ENCODE measurements around the gene PHETA2.

The PHETA2 gene, protein sequence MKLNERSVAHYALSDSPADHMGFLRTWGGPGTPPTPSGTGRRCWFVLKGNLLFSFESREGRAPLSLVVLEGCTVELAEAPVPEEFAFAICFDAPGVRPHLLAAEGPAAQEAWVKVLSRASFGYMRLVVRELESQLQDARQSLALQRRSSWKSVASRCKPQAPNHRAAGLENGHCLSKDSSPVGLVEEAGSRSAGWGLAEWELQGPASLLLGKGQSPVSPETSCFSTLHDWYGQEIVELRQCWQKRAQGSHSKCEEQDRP

DNA sequence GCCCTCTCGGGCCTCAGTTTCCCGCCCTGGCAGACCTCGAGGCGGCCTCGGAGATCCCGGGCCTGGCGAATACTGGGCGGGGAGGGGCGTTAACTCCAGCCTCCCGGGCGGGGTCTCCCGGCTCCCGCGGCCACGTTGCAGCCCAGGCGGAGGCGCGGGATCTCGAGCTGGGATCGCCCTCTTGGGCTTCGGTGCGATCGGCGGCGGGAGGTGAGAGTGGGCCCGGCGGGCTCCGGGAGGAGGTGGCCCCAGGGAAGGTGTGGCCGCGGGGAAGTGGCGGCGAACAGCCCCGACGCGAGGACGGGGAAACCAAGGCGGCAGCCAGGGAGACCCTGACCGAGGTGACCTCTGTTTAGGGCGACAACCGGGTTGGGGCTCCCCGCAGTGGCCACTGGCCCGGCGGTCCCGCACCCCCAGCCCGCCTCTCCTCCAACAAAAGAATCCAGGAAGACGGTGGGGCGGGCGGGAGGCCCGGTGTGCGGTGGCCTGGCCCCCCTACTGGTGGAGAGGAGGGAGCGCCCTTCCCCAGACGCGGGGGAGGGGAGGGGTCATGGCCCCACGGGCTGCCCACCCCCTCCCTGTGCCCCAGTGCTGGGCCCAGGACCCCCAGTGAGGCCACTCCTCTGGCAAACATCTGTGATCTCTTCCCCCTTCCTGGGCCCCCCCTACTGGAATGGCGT, at the start of gene PHETA2:
Gene PHETA2 (plus strand): TSS at position 117 of the 680 bp plus-strand sequence. CDS start 3,046 bp downstream, outside the sequence.
- Histone ChIP-seq H3K4me1 (ENCODE audit: control insufficient read depth, insufficient read depth, low read length) (peaks cover 54% of the 10 kb centered on the region), H3K27me3 (ENCODE audit: control insufficient read depth, insufficient read depth, low read length) (no peaks in the 10 kb centered on the region), H3K9ac (ENCODE audit: low read length) (peak within 1 kb of the TSS; percentile 95), H3K9me3 (ENCODE audit: control insufficient read depth, low read length) (no peaks in the 10 kb centered on the region), H3K4me3 (ENCODE audit: low read length) (peak within 1 kb of the TSS; percentile 88), H3K36me3 (ENCODE audit: control insufficient read depth, insufficient read depth, low read length) (peaks cover 4% of the 10 kb centered on the region)

DNA sequence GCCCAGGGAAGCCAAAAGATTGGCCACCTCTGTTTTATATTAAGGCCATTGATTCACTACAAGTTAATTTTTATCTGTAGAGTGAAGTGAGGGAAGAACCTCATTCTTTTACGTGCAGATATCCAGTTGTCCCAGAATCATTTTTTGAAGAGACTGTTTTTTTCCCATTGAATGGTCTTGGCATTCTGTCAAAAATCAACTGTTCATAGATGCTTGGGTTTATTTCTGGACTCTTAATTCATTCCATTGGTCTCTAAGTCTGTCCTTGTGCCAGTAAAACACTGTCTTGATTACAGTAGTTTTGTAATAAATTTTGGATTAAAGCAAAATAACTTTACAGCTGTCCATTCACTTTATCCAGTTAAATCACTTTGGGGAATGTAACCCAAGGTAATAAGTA, 48.6 kb upstream of the PHETA2 start:
- H3K36me3 ChIP-seq (ENCODE audit: control insufficient read depth, insufficient read depth, low read length) = no peaks in the 10 kb centered on the region
- H3K9ac ChIP-seq (ENCODE audit: low read length) = no peak overlapping the region
- H3K4me3 ChIP-seq (ENCODE audit: low read length) = no peak overlapping the region
- no peaks in the 10 kb centered on the region for H3K27me3 ChIP-seq (ENCODE audit: control insufficient read depth, insufficient read depth, low read length)
- H3K9me3 ChIP-seq (ENCODE audit: control insufficient read depth, low read length) = no peaks in the 10 kb centered on the region
- H3K4me1 ChIP-seq (ENCODE audit: control insufficient read depth, insufficient read depth, low read length) = peaks cover 11% of the 10 kb centered on the region

DNA sequence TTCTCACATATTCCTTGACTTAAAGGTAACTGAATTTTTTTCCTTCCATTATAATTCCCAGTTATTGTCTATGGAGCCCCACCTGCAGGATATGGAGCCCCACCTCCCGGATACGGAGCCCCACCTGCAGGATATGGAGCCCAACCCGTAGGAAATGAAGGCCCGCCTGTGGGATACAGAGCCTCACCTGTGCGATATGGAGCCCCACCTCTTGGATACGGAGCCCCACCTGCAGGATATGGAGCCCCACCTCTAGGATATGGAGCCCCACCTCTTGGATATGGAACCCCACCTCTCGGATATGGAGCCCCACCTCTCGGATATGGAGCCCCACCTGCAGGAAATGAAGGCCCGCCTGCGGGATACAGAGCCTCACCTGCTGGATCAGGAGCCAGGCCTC, 47.3 kb upstream of the PHETA2 start:
- H3K27me3 ChIP-seq (ENCODE audit: control insufficient read depth, insufficient read depth, low read length) = no peaks in the 10 kb centered on the region
- H3K36me3 ChIP-seq (ENCODE audit: control insufficient read depth, insufficient read depth, low read length) = no peaks in the 10 kb centered on the region
- H3K9me3 ChIP-seq (ENCODE audit: control insufficient read depth, low read length) = no peaks in the 10 kb centered on the region
- peaks cover 11% of the 10 kb centered on the region for H3K4me1 ChIP-seq (ENCODE audit: control insufficient read depth, insufficient read depth, low read length)
- no peak overlapping the region for H3K4me3 ChIP-seq (ENCODE audit: low read length)
- H3K9ac ChIP-seq (ENCODE audit: low read length) = no peak overlapping the region

DNA sequence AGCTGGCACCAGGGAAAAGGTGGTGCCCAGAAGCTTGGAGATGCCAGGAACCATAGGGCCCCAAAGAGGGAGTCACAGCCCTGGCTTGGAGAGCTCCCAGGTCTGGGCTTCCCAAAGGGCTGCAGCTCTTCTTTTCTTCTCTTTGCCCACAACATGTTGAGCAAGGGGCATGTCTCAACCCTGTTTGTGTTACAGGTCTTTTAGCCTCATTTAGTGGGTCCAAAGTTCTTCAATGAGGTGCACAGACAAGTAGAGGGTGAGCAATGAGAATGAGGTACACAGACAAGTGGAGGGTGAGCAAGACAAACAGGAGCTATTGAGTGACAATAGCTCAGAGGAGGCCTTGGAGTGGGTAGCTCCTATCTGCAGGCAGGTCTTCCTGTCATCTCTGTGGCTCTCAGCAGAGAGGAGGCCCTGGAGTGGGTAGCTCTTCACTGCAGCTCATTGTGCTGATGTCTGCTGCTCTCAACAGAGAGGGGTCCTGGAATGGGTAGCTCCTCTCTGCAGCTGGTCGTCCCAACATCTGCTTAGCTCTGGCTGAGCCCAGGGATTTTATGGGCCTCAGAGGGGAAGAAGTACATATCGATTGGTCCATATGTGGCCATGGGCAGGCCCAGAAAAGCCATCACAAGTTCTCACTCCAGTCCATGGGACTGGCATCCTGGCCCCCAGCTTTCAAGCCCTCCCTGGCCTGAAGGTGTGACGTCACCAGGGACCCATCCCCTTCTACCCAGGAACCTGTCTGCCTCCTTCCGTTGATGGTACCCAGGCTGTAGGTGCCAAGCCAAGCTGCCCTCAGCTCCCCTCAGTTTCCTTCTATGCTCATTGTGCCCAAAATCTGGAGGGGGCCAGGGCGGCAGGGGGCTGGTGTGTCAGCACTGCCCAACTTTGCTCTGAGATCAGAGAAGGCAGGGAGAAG, 40.5 kb upstream of the PHETA2 start:
- Histone ChIP-seq H3K9me3 (ENCODE audit: control insufficient read depth, low read length) (no peaks in the 10 kb centered on the region), H3K9ac (ENCODE audit: low read length) (no peak overlapping the region), H3K4me3 (ENCODE audit: low read length) (no peak overlapping the region)

DNA sequence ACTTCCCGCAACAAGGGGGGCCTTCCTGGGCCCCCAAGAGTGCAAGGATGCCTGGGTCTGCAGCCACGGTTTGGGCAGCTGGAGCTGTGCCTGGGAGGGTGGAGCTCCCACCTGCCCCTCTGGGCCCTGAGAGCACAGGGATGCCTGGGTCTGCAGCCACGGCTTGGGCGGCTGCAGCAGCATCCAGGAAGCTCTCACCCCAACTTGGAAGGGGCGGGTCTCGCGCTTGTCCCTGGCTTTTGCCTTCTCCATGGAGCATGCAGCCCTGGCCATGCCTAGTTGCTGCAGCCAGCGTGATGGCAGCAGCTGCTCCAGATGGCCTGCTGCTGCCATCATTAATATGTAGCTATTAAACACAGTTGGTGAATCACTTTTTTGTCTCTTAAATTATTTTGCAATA, 38.8 kb upstream of the PHETA2 start:
- Histone ChIP-seq H3K27me3 (ENCODE audit: control insufficient read depth, insufficient read depth, low read length) (no peaks in the 10 kb centered on the region), H3K9ac (ENCODE audit: low read length) (no peak overlapping the region), H3K36me3 (ENCODE audit: control insufficient read depth, insufficient read depth, low read length) (no peaks in the 10 kb centered on the region), H3K4me1 (ENCODE audit: control insufficient read depth, insufficient read depth, low read length) (no peaks in the 10 kb centered on the region), H3K4me3 (ENCODE audit: low read length) (no peak overlapping the region), H3K9me3 (ENCODE audit: control insufficient read depth, low read length) (no peaks in the 10 kb centered on the region)

More for the DNA sequence above, 40.5 kb upstream of the PHETA2 start:
- Histone ChIP-seq H3K4me1 (ENCODE audit: control insufficient read depth, insufficient read depth, low read length) (no peaks in the 10 kb centered on the region), H3K27me3 (ENCODE audit: control insufficient read depth, insufficient read depth, low read length) (no peaks in the 10 kb centered on the region), H3K36me3 (ENCODE audit: control insufficient read depth, insufficient read depth, low read length) (no peaks in the 10 kb centered on the region)

DNA sequence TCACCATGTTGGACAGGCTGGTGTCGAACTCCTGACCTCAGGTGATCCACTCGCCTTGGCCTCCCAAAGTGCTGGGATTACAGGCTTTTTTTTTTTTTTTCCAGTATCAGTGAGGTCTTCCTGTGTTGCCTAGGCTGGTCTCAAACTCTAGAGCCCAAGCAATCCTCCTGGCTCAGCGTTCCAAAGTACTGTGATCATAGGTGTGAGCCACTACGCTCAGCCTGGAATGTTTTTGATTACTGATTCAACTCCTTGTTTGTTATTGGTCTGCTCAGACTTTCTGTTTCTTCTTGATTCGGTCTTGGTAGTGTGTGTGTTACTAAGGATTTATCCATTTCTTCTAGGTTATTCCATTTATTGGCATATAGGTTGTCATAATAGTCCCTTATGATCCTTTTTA, 34.8 kb upstream of the PHETA2 start:
- no peaks in the 10 kb centered on the region for H3K27me3 ChIP-seq (ENCODE audit: control insufficient read depth, insufficient read depth, low read length)
- no peak overlapping the region for H3K4me3 ChIP-seq (ENCODE audit: low read length)
- H3K4me1 ChIP-seq (ENCODE audit: control insufficient read depth, insufficient read depth, low read length) = no peaks in the 10 kb centered on the region
- H3K9ac ChIP-seq (ENCODE audit: low read length) = no peak overlapping the region
- no peaks in the 10 kb centered on the region for H3K9me3 ChIP-seq (ENCODE audit: control insufficient read depth, low read length)
- H3K36me3 ChIP-seq (ENCODE audit: control insufficient read depth, insufficient read depth, low read length) = no peaks in the 10 kb centered on the region

DNA sequence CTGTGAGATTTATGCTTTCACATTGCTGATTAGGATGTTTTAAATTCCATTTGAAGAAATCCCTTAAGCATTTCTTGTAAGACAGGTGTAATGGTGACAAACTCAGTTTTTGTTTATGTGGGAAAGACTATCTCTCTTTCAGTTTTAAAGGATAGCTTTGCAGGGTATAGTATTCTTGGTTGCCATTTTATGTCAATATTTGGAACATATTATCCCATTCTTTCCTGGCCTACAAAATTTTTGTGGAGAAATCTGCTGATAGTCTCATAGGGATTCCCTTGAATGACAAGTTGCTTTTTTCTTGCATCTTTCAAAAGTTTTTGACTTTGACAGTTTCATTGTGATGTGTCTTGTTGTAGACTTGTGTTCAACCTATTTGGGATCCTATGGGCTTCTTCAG, 32.3 kb upstream of the PHETA2 start:
- H3K4me1 ChIP-seq (ENCODE audit: control insufficient read depth, insufficient read depth, low read length) = no peaks in the 10 kb centered on the region
- no peak overlapping the region for H3K9ac ChIP-seq (ENCODE audit: low read length)
- H3K9me3 ChIP-seq (ENCODE audit: control insufficient read depth, low read length) = no peaks in the 10 kb centered on the region
- H3K27me3 ChIP-seq (ENCODE audit: control insufficient read depth, insufficient read depth, low read length) = no peaks in the 10 kb centered on the region
- H3K4me3 ChIP-seq (ENCODE audit: low read length) = no peak overlapping the region
- no peaks in the 10 kb centered on the region for H3K36me3 ChIP-seq (ENCODE audit: control insufficient read depth, insufficient read depth, low read length)

DNA sequence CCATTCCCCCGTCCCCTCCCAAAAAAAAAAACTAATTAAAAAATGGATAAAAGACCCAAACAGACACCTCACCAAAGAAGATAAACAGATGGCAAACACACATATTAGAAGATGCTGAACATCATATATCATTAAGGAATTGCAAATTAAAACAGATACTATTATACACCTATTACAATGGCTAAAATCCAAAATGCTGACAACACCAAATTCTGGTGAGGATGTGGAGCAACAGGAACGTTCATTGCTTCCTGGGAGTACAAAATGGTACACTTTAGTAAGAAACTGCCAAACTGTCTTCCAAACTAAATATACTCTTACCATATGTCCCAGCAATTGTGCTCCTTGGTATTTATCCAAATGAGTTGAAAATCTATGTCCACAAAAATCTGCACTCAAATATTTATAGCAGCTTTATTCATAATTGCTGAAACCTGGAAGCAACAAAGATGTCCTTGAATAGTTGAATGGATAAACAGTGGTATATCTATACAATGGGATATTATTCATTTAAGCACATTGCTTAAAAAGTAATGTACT, 23.3 kb upstream of the PHETA2 start:
- Histone ChIP-seq H3K9me3 (ENCODE audit: control insufficient read depth, low read length) (no peaks in the 10 kb centered on the region), H3K27me3 (ENCODE audit: control insufficient read depth, insufficient read depth, low read length) (no peaks in the 10 kb centered on the region), H3K4me3 (ENCODE audit: low read length) (no peak overlapping the region), H3K4me1 (ENCODE audit: control insufficient read depth, insufficient read depth, low read length) (no peaks in the 10 kb centered on the region), H3K9ac (ENCODE audit: low read length) (no peak overlapping the region), H3K36me3 (ENCODE audit: control insufficient read depth, insufficient read depth, low read length) (no peaks in the 10 kb centered on the region)

DNA sequence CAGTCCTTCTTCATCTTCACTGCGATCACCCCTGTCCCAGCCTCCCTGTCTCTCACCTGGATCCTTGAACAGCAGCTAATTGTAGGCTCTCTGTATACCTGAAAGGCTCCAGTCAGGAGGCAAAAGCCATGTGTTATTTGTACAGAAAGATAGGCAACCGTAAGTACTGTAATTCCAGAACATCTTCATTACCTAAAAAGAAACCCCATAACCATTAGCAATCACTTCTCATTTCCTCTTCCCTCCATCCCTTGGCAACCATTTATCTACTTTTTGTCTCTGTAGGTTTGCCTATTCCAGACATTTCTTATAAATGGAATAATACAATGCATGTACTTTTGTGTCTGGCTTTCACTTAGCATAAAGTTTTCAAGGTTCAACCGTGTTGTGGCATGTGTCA, 21.3 kb upstream of the PHETA2 start:
- Histone ChIP-seq H3K4me1 (ENCODE audit: control insufficient read depth, insufficient read depth, low read length) (no peaks in the 10 kb centered on the region), H3K27me3 (ENCODE audit: control insufficient read depth, insufficient read depth, low read length) (no peaks in the 10 kb centered on the region), H3K9me3 (ENCODE audit: control insufficient read depth, low read length) (no peaks in the 10 kb centered on the region), H3K4me3 (ENCODE audit: low read length) (no peak overlapping the region), H3K9ac (ENCODE audit: low read length) (no peak overlapping the region), H3K36me3 (ENCODE audit: control insufficient read depth, insufficient read depth, low read length) (no peaks in the 10 kb centered on the region)

DNA sequence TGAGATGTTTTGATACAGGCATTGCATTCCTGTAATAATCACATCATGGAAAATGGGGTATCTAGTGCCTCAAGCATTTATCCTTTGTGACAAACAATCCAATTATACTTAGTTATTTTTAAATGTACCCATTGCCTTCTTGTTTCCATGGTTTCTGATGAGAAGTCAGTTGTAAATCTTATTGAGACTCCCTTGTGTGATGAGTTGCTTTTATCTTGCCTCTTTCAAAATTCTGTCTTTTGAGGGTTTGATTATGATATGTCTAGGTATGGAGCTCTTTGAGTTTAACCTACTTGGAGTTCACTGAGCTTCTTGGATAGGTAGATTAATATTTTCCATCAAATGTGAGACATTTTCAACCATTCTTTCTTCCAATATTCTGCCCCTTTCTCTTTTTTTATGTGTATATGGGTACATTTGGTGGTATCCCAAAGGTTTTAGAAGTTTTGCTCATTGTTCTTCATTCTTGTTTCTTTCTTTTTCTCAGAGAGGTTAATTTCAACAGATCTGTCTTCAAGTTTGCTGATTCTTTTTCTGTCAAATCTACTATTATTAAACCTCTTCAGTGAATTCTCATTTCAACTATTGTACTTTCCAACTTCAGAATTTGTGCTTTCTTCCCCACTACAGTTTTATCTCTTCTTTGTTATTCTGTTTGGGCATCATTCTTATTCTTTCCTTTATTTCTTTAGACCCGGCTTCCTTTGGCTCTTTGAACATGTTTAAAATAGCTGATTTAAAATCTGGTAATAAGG, 17.1 kb upstream of the PHETA2 start:
- Histone ChIP-seq H3K27me3 (ENCODE audit: control insufficient read depth, insufficient read depth, low read length) (no peaks in the 10 kb centered on the region), H3K36me3 (ENCODE audit: control insufficient read depth, insufficient read depth, low read length) (peaks cover 13% of the 10 kb centered on the region), H3K4me1 (ENCODE audit: control insufficient read depth, insufficient read depth, low read length) (no peaks in the 10 kb centered on the region), H3K9me3 (ENCODE audit: control insufficient read depth, low read length) (no peaks in the 10 kb centered on the region), H3K4me3 (ENCODE audit: low read length) (no peak overlapping the region), H3K9ac (ENCODE audit: low read length) (no peak overlapping the region)

DNA sequence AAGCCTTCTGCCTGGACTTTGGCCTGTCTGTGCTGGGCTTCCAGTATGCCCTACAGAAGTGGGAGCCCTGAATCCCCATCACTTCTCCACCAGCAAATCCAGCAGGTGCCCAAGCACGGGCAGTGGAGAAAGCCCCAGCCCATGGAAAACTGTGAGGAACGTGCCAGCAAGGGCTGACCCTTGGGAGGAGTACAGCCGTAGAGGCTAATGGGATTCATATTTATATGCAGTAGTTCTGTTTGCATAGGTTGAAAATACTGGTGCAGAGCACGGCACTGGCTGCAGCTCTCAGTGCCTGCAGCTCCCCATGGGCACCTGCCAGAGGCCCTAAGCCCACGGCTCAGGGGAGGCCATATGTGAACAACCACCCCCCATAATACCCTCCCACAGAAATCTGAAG, 13.6 kb upstream of the PHETA2 start:
- H3K4me3 ChIP-seq (ENCODE audit: low read length) = no peak overlapping the region
- no peaks in the 10 kb centered on the region for H3K27me3 ChIP-seq (ENCODE audit: control insufficient read depth, insufficient read depth, low read length)
- H3K36me3 ChIP-seq (ENCODE audit: control insufficient read depth, insufficient read depth, low read length) = peaks cover 13% of the 10 kb centered on the region
- no peaks in the 10 kb centered on the region for H3K4me1 ChIP-seq (ENCODE audit: control insufficient read depth, insufficient read depth, low read length)
- H3K9me3 ChIP-seq (ENCODE audit: control insufficient read depth, low read length) = no peaks in the 10 kb centered on the region
- H3K9ac ChIP-seq (ENCODE audit: low read length) = no peak overlapping the region

All from mucosa of stomach (tissue), 1 donor.